ENCODE data around the gene RSPH1.

The RSPH1 gene

GRCh38 chr21:42496120-42496838 lies at the start of gene RSPH1:
Gene RSPH1, minus strand, starts transcription at chr21:42496224. Its CDS starts 38 bp downstream, at chr21:42496186.
- peak; percentile 89 to 100 (median 99) for DNase-seq

- no peak for DNase-seq
Observed at GRCh38 chr21:42545745-42546144, 49.7 kb upstream of the RSPH1 start.

- DNase-seq, result no peak
Observed at GRCh38 chr21:42545317-42545716, 49.3 kb upstream of the RSPH1 start.

GRCh38 chr21:42544544-42544943 lies 48.5 kb upstream of the RSPH1 start:
- DNase-seq, result no peak

- no peak for DNase-seq
Observed at GRCh38 chr21:42543106-42543847, 47.3 kb upstream of the RSPH1 start.

- DNase-seq, result no peak
Observed at GRCh38 chr21:42542596-42542995, 46.6 kb upstream of the RSPH1 start.

GRCh38 chr21:42542196-42542595 lies 46.2 kb upstream of the RSPH1 start:
- DNase-seq, result no peak

GRCh38 chr21:42541618-42542017 lies 45.6 kb upstream of the RSPH1 start:
- no peak for DNase-seq

GRCh38 chr21:42541174-42541573 lies 45.1 kb upstream of the RSPH1 start:
- DNase-seq, result no peak

- no peak for DNase-seq
Observed at GRCh38 chr21:42540396-42540795, 44.4 kb upstream of the RSPH1 start.

- DNase-seq, result no peak
Observed at GRCh38 chr21:42539931-42540343, 43.9 kb upstream of the RSPH1 start.

GRCh38 chr21:42539342-42539741 lies 43.3 kb upstream of the RSPH1 start:
- no peak for DNase-seq

GRCh38 chr21:42538479-42539275 lies 42.7 kb upstream of the RSPH1 start:
- DNase-seq, result no peak

- no peak for DNase-seq
Observed at GRCh38 chr21:42537106-42537742, 41.2 kb upstream of the RSPH1 start.

- no peak for DNase-seq
Observed at GRCh38 chr21:42536601-42537000, 40.6 kb upstream of the RSPH1 start.

GRCh38 chr21:42535602-42536171 lies 39.7 kb upstream of the RSPH1 start:
- no peak for DNase-seq

- peak in 1 of 56 donors; percentile 33 for DNase-seq
Observed at GRCh38 chr21:42534421-42535378, 38.7 kb upstream of the RSPH1 start.

GRCh38 chr21:42533963-42534355 lies 37.9 kb upstream of the RSPH1 start:
- no peak for DNase-seq

GRCh38 chr21:42533306-42533962 lies 37.4 kb upstream of the RSPH1 start:
- DNase-seq, result no peak

Measured in nucleus accumbens (tissue), 56 donors.